GM18499 (cell line): ENCODE data around the gene OVOL1.
"Not testable (repeated sequence)": the region's sequence is repeated elsewhere in the genome, so short reads cannot be mapped to it uniquely, and the experiment has no call there.

ENCODE experiments used
- ATAC-seq: cut with Tn5 transposase; IDR thresholded peaks from one replicate; pipeline ENCODE4 v1.9.1; 2021; ENCODE audit warnings: moderate number of reproducible peaks; ENCODE audit not compliant: insufficient read depth, unreplicated experiment

OVOL1 gene

DNA sequence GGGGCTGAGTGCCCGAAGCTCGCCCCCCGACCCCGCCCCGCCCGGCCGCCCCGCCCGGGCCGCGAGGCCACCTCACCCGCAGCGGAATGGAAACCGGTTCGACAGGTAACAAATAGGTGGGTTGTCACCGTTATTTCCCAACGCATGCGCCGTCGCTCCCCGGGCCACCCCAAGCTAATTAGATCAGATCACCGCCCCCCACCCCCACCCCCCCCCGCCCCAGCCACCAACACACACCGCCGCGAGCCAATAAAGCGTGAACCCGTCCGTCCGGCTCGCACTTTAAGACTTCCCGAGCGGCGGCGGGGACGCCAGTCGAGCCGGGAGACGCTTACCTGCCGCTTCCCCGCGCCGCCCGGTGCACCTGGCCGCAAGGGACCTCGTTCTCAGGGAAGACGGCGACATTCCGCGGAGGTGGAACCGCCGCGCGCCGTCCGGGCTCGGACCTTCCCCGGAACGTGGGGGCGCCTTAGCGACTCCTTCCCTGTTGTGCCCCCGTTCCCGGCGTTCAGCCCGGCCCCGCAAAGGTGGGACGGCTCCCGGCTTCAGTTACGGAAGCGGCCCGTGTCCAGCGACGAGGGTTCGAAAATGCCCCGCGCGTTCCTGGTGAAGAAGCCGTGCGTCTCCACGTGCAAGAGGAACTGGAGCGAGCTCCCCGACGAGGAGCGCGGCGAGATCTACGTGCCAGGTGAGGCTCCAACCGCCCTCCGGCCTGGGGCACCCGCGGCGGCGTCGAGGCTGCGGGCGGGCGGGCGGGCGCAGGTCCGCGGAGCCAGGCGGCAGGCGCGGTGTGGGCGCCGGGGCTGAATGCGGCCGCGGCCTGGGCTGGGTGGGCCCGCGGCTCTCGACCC is at the start of gene OVOL1:
Gene OVOL1, plus strand, starts transcription at position 278 of the 851 bp plus-strand sequence. Its CDS starts 311 bp downstream, at position 589.
- no peak for ATAC-seq

DNA sequence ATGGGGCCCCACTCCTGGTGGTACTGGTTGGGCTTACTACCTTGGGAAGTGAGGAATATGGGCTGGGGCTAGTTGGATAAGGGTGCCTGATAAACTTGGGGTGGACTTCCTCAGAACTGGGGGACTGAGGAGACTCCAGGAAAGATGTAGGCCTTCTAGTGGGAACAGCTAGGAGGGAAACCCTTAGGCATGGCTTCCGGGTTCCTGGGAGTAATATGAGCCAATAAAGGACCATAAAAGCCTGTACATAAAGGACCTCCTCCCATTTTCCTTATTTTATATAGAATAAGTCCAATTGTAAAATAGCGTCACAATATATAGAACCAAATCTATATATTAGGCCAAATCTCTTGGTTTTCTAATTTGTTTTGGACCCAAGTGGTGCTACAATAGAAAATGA is 47.8 kb upstream of the OVOL1 start:
- ATAC-seq = no peak

DNA sequence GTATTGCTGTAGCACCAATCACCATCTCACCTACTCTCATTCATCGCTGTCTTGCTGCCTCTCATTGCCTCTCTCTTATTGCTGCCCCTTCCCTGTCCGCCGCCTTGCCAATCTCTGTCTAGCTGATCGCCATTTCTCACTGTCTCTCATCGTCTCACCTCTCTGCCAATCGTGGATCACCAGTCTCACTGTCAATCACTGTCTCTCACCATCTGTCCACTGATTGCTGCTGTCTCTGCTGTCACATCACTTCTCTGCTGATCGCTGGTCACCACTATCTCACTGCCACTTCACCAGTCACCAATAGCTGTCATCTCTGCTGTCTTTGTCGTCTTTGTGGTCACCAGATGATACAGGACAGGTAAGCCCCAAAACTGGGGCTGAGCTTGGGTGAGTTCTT is 45.7 kb upstream of the OVOL1 start:
- ATAC-seq = no peak

DNA sequence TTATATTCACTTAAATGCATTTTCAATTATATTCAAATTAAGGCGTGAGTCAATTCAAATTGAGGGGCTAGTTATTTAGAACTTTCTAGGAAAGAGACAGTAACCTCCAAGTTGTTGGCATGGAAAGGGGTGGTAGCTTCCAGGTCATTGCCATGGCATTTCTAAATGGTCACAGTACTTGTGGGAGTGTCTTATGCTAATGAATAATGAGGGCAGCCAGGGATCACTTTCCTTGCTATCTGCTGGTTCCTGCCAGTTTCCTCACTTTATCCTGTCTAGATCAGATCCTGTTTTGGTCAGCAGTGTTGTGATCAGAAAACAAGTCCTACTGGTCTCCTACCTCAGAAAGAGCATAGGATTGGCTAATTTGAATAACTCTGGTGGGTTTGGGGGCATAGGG is 44.5 kb upstream of the OVOL1 start:
- no peak for ATAC-seq

DNA sequence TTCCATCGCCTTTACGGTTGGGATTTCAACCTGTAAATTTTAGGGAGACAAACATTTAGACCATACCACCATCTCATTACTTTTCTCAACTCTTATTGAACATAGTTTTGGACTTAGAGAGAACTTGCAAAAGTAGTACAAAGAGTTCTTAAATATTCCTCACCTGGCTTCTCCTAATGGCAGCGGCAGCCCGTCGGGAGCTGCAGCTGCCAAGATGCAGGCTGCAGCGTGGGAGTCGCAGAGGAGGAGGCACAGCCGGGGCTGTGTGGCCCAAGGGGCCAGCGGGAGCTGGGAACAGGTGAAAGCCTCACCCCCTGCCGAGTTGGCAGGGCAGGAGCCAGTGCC is 43.2 kb upstream of the OVOL1 start:
- no peak for ATAC-seq

GRCh38 chr11:65744026-65744698 is 42.7 kb upstream of the OVOL1 start:
- no peak for ATAC-seq

DNA sequence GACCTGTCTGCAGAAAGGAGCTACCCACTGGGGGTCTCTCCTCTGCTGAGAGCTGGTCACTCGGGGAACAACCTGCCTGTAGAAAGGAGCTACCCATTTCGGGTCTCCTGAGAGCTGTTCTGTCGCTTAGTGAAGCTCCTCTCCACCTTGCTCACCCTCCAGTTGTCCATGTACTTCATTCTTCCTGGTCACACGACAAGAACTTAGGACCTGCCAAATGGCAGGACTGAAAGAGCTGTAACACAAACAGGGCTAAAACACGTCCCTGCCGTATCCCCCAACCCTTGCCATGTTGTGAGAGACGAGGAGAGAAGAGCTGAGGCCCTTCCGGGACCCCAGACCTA is 42.2 kb upstream of the OVOL1 start:
- no peak for ATAC-seq

- ATAC-seq = no peak
Measured at GRCh38 chr11:65745049-65745448, 41.8 kb upstream of the OVOL1 start.

DNA sequence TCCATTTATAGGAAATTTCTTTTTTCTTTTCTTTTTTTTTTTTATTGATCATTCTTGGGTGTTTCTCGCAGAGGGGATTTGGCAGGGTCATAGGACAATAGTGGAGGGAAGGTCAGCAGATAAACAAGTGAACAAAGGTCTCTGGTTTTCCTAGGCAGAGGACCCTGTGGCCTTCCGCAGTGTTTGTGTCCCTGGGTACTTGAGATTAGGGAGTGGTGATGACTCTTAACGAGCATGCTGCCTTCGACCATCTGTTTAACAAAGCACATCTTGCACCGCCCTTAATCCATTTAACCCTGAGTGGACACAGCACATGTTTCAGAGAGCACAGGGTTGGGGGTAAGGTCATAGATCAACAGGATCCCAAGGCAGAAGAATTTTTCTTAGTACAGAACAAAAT is 24.7 kb upstream of the OVOL1 start:
- not testable (repeated sequence) for ATAC-seq

- not testable (repeated sequence) for ATAC-seq
Measured at GRCh38 chr11:65762816-65763215, 24.0 kb upstream of the OVOL1 start.

GRCh38 chr11:65764434-65764833 is 22.4 kb upstream of the OVOL1 start:
- ATAC-seq = no peak

DNA sequence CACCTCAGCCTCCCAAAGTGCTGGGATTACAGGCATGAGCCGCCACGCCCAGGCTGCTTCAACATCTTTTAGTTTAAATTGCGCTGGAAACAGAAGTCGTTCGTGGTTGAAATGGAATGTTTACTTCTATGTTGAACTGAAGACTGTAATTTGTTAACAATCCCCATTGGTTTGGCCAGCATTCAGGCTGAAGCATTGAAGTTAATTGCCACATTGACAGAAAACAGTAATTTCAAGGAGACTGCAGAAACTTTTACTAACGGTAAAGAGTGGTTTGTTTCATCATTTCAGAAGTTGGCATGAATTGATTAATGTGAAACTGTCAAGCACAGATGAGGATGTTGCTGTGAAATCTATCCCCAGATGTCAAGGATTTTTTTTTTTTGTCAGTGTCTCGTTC is 20.3 kb upstream of the OVOL1 start:
- ATAC-seq = no peak

- no peak for ATAC-seq
Measured at GRCh38 chr11:65767406-65767805, 19.5 kb upstream of the OVOL1 start.

DNA sequence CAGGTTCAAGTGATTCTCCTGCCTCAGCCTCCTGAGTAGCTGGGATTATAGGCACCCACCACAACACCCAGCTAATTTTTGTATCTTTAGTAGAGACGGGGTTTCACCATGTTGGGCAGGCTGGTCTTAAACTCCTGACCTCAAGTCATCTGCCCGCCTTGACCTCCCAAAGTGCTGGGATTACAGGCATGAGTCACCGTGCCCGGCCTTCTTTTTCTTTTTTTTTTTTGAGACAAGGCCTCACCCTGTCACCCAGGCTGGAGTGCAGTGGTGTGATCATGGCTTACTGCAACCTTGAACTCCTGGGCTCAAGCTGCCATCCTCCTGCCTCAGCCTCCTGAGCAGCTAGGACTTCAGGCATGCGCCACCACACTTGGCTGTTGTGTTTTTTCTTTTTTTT is 19.1 kb upstream of the OVOL1 start:
- ATAC-seq = not testable (repeated sequence)

- ATAC-seq = no peak
Measured at GRCh38 chr11:65770951-65771567, 15.8 kb upstream of the OVOL1 start.

DNA sequence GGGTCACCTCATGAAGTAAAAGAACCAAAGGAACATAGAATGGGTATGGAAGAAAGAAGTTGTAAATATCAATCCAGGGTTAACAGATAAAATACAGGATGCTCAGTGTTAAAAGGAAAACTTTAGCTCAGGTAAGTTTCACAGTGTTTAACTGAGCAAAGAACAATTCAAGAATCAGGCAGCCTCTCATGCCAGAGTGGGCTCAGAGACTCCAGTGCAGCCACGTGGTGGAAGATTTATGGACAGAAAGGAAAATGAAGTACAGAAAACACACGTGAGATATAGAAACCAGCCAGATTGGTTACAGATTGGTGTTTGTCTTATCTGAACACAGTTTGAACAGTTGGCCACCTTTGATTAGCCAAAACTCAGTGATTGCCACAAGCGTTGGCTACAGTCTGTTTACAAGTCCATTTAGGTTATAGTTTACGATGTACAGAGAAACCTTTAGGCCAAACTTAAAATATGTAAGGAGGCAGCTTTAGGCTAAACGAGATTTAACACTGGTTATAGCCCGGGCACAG is 15.2 kb upstream of the OVOL1 start:
- ATAC-seq = no peak

GRCh38 chr11:65773784-65774411 is 13.0 kb upstream of the OVOL1 start:
- ATAC-seq = no peak

DNA sequence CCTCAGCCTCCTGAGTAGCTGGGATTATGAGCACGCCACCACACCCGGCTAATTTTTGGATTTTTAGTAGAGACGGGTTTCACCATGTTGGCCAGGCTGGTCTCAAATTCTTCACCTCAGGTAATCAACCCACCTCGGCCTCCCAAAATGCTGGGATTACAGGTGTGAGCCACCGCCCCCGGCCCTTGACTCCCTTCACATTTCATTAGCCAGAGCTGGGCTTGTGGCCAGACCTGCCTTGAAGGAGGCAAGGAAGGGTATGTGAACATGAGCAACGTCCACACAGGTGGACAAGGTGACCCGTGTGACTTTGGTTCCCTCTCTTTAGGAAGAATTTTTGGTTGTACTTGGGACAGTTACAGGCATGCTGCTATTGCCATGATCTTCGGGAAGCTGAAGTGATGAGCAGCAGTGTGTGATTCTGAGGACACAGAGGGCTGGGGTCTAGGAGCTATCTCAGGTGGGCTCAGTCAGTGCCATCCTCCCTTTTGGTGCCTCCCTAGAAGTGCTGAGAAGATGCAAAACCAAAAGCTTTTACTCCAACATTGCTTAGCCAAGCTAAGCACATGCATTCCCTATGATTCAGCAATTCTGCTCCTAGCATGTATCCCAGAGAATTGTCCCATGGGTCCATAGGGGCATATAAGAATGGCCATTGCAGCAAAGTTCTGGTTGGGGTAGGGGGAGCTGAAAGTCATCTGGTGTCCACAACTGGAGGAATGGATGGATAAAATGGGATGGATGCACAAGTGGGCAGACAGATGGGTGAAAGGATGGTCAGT is 12.1 kb upstream of the OVOL1 start:
- no peak for ATAC-seq

- no peak for ATAC-seq
Measured at GRCh38 chr11:65776196-65776595, 10.7 kb upstream of the OVOL1 start.

- no peak for ATAC-seq
Measured at GRCh38 chr11:65776710-65777141, 10.1 kb upstream of the OVOL1 start.
